PC-3 (cell line): ENCODE results near the gene TMEM62. TPM values are rescaled to one million over a fixed set of nuclear protein-coding genes. Genes with fewer than 3 reads are reported as not detected.

Experiments used
- ATAC-seq: fragments of 200-7000 bp; cut with Tn5 transposase; 2 replicates; pipeline ENCODE4 v1.9.1; 2020; ENCODE audit warnings: mild to moderate bottlenecking, moderate library complexity
- BruUV-seq: library from RNA; stranded (reverse); fragments of 400-500 nt; replicated peaks from 2 replicates; lab custom pipeline; 2021; lab: Mats Ljungman, UMichigan
- CTCF ChIA-PET: fragments of 300-600 bp; sonication (Branson Sonifier 250); formaldehyde crosslinking; loops from one replicate; lab custom pipeline; 2022; ENCODE audit warnings: antibody characterized with exemption; lab: Charles Lee
- POLR2A ChIA-PET: fragments of 300-600 bp; sonication (Branson Sonifier 250); formaldehyde crosslinking; loops from one replicate; lab custom pipeline; 2022; ENCODE audit warnings: antibody characterized with exemption; ENCODE audit not compliant: unreplicated experiment; lab: Charles Lee
- DNase-seq: peaks from one replicate; pipeline ENCODE4 v3.0.0-alpha.2; 2015
- H2AFZ ChIP-seq: fragments of 300-600 bp; sonication (generic); 2 replicates; pipeline ENCODE4 v1.6.0; 2016; ENCODE audit warnings: antibody characterized with exemption, low read length
- H3F3A ChIP-seq: fragments of 300-600 bp; sonication (generic); one replicate; pipeline ENCODE4 v1.6.0; 2017; ENCODE audit warnings: antibody characterized with exemption, low read length, control low read depth, mild to moderate bottlenecking; ENCODE audit not compliant: unreplicated experiment
- H3K27ac ChIP-seq: fragments of 300-600 bp; sonication (generic); 2 replicates; pipeline ENCODE4 v1.5.1; 2016; ENCODE audit warnings: mild to moderate bottlenecking, low read length
- H3K27me3 ChIP-seq: fragments of 300-600 bp; sonication (generic); 2 replicates; pipeline ENCODE4 v1.6.1; 2016; ENCODE audit warnings: low read length, mixed read lengths
- H3K36me3 ChIP-seq: fragments of 300-600 bp; sonication (generic); 2 replicates; pipeline ENCODE4 v1.6.1; 2016; ENCODE audit warnings: low read depth, mixed run types, low read length, mixed read lengths
- H3K4me1 ChIP-seq: fragments of 300-600 bp; sonication (generic); 2 replicates; pipeline ENCODE4 v1.5.1; 2016; ENCODE audit warnings: low read length; ENCODE audit not compliant: insufficient read depth
- H3K4me2 ChIP-seq: fragments of 300-600 bp; sonication (generic); 2 replicates; pipeline ENCODE4 v1.6.0; 2016; ENCODE audit warnings: low read length
- H3K4me3 ChIP-seq: fragments of 300-600 bp; sonication (generic); 2 replicates; pipeline ENCODE4 v1.5.1; 2016; ENCODE audit warnings: mild to moderate bottlenecking, low read length, mixed read lengths
- H3K79me2 ChIP-seq: fragments of 300-600 bp; sonication (generic); 2 replicates; pipeline ENCODE4 v1.6.1; 2017; ENCODE audit warnings: low read length, mixed read lengths
- H3K9ac ChIP-seq: fragments of 300-600 bp; sonication (generic); 2 replicates; pipeline ENCODE4 v1.6.0; 2016; ENCODE audit warnings: mild to moderate bottlenecking, low read length
- H3K9me2 ChIP-seq: fragments of 300-600 bp; sonication (generic); replicated peaks from 2 replicates; pipeline ENCODE4 v1.6.1; 2016; ENCODE audit warnings: mixed run types, low read length, mixed read lengths
- H3K9me3 ChIP-seq: fragments of 300-600 bp; sonication (generic); 2 replicates; pipeline ENCODE4 v1.6.1; 2016; ENCODE audit warnings: low read length, mixed read lengths
- H4K20me1 ChIP-seq: fragments of 300-600 bp; sonication (generic); 2 replicates; pipeline ENCODE4 v1.6.1; 2016; ENCODE audit warnings: low read length, mixed read lengths
- CTCF ChIP-seq: fragments of 300-600 bp; sonication (generic); conservative IDR thresholded peaks from 2 replicates; pipeline ENCODE4 v1.5.1; 2017; ENCODE audit warnings: antibody characterized with exemption, low read depth, mild to moderate bottlenecking, low read length
- EZH2 ChIP-seq: fragments of 300-600 bp; sonication (generic); IDR thresholded peaks from one replicate; pipeline ENCODE4 v1.6.1; 2017; ENCODE audit warnings: antibody characterized with exemption, mild to moderate bottlenecking, low read length; ENCODE audit not compliant: unreplicated experiment
- EZH2phosphoT487 ChIP-seq: fragments of 300-600 bp; sonication (generic); IDR thresholded peaks from 2 replicates; pipeline ENCODE4 v1.6.1; 2018; ENCODE audit warnings: mild to moderate bottlenecking, antibody characterized with exemption, low read length, borderline replicate concordance
- intact Hi-C: fragments of 100-400 bp; cut with micrococcal nuclease; formaldehyde crosslinking; loops from 2 replicates; pipeline ENCODE4 v1.9.0; 2023
- total RNA-seq: library from RNA; depleted of rRNA; stranded (reverse); fragments of >200 nt; gene quantifications from 2 replicates; pipeline ENCODE4 v1.2.3, GENCODE V29; 2014

Gene TMEM62
- total RNA-seq, 1 experiment from 2014 or later: 19.6 TPM

DNA sequence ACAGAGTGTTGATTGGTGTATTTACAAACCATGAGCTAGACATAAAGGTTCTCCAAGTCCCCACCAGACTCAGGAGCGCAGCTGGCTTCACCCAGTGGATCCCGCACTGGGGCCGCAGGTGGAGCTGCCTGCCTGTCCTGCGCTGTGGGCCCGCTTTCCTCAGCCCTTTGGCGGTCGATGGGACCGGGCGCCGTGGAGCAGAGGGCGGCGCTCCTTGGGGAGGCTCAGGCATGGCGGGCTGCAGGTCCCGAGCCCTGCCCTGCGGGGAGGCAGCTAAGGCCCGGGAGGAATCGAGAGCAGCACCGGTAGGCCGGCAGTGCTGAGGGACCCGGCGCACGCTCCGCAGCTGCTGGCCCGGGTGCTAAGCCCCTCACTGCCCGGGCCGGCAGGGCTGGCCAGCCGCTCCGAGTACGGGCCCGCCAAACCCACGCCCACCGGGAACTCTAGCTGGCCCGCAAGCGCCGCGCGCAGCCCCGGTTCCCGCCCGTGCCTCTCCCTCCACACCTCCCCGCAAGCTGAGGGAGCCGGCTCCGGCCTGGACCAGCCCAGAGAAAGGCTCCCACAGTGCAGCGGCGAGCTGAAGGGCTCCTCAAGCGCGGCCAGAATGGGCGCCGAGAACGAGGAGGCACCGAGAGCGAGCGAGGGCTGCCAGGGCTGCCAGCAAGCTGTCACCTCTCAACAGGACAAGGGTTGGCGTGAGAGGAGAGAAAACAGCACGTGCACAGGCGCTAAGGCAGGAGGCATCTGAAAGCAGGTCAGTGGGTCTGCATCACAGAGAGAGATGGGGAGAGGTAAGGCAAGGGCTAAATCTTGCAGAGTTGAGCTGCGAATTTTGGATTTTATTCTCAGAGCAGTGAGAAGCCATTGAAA lies 93.3 kb downstream of the TMEM62 start:
- H3K4me1 ChIP-seq: no peaks in the 10 kb centered on the region
- H3K9ac ChIP-seq: no peak overlapping the region
- no peaks in the 10 kb centered on the region for H3F3A ChIP-seq
- intact Hi-C loops: no loop called here
- ATAC-seq: no peak
- no peaks in the 10 kb centered on the region; the same call in 1 of the 2 replicates for H3K36me3 ChIP-seq
- no peak overlapping the region for H3K27ac ChIP-seq
- no peaks in the 10 kb centered on the region for H3K9me2 ChIP-seq
- no peaks in the 10 kb centered on the region for H3K9me3 ChIP-seq
- DNase-seq: no peak
- ChIA-PET CTCF (interaction anchor here (2.1 kb wide), 1 partner anchor 59 kb away, joined by 58 read pairs; no protein-coding TSS in a partner anchor), POLR2A (interaction anchor here (0.6 kb wide), 1 partner anchor 194 kb away, joined by 3 read pairs; no protein-coding TSS in a partner anchor)
- BruUV-seq: no TSS peak
- H3K27me3 ChIP-seq: no peaks in the 10 kb centered on the region; the same call in 1 of the 2 replicates
- H3K4me2 ChIP-seq: no peak overlapping the region
- no peak for TF ChIP-seq EZH2phosphoT487
- no peak for TF ChIP-seq EZH2
- no peak for TF ChIP-seq CTCF
- H3K4me3 ChIP-seq: no peak overlapping the region
- H2AFZ ChIP-seq: no peak overlapping the region
- H4K20me1 ChIP-seq: no peaks in the 10 kb centered on the region
- no peaks in the 10 kb centered on the region for H3K79me2 ChIP-seq

DNA sequence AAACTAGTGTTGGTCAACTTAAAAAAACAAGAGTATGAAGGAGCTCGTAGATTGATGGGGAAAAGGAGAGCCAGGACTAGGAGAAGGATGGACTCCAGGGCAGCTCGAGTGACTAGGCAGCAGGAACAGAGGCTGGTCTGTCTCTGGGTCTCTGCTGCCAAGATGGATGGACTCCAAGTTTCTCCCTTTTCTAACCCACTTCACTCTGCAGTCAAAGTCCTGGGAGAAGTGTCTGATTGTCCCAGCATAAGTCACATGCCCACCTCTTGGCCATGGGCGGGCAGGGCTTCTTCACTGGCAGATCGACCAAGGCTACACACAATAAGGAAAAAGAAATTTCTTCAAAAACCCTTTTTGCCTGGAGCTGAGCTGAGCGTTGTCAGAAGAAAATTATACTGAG lies 96.6 kb downstream of the TMEM62 start:
- no peak overlapping the region for H3K27ac ChIP-seq
- no peak overlapping the region for H3K4me3 ChIP-seq
- H3K4me2 ChIP-seq: no peak overlapping the region
- H3K27me3 ChIP-seq: peaks cover 6% of the 10 kb centered on the region; the same call in 1 of the 2 replicates
- intact Hi-C loops: no loop called here
- no peak for ATAC-seq
- CTCF ChIA-PET: interaction anchor here (1.1 kb wide), 1 partner anchor 55 kb away, joined by 4 read pairs; no protein-coding TSS in a partner anchor
- no peak overlapping the region for H2AFZ ChIP-seq
- no peaks in the 10 kb centered on the region for H3K79me2 ChIP-seq
- H4K20me1 ChIP-seq: no peaks in the 10 kb centered on the region
- H3K36me3 ChIP-seq: no peaks in the 10 kb centered on the region; the same call in 1 of the 2 replicates
- H3K9me3 ChIP-seq: no peaks in the 10 kb centered on the region
- no TSS peak for BruUV-seq
- DNase-seq: no peak
- H3K4me1 ChIP-seq: no peaks in the 10 kb centered on the region
- TF ChIP-seq EZH2phosphoT487 (no peak), CTCF (no peak), EZH2 (no peak)
- no peak overlapping the region for H3K9ac ChIP-seq
- POLR2A ChIA-PET: interaction anchor here (0.5 kb wide), 1 partner anchor 470 kb away, joined by 4 read pairs; no protein-coding TSS in a partner anchor
- H3F3A ChIP-seq: no peaks in the 10 kb centered on the region
- no peaks in the 10 kb centered on the region for H3K9me2 ChIP-seq
